Activated T-cell treated with anti-CD3 and anti-CD28 coated beads, Interleukin-2, amount 50 U/mL, for 1 hour (primary cell): ENCODE results near the gene GIGYF1.
"Not testable (repeated sequence)": the region's sequence is repeated elsewhere in the genome, so short reads cannot be mapped to it uniquely, and the experiment has no call there.

ENCODE experiments used
- DNase-seq: peaks from one replicate; pipeline ENCODE4 v3.0.0-alpha.2; 2020

GIGYF1 gene

GRCh38 chr7:100694098-100694745 is at the start of gene GIGYF1:
GIGYF1 (minus strand) TSS chr7:100694250; CDS start chr7:100688238, 6,012 bp downstream.
- peak; percentile 77 for DNase-seq

- DNase-seq, result no peak
These were observed 45.9 kb upstream of the GIGYF1 start for GRCh38 chr7:100739934-100740333.

GRCh38 chr7:100736671-100737070 is 42.6 kb upstream of the GIGYF1 start:
- no peak for DNase-seq

- no peak for DNase-seq
These were observed 41.7 kb upstream of the GIGYF1 start for GRCh38 chr7:100735730-100736129.

- no peak for DNase-seq
These were observed 38.0 kb upstream of the GIGYF1 start for GRCh38 chr7:100731937-100732636.

- no peak for DNase-seq
These were observed 36.2 kb upstream of the GIGYF1 start for GRCh38 chr7:100730136-100730800.

- no peak for DNase-seq
These were observed 34.1 kb upstream of the GIGYF1 start for GRCh38 chr7:100728196-100728595.

- DNase-seq, result no peak
These were observed 33.1 kb upstream of the GIGYF1 start for GRCh38 chr7:100726996-100727761.

- DNase-seq, result not testable (repeated sequence)
These were observed 30.3 kb upstream of the GIGYF1 start for GRCh38 chr7:100724364-100724763.

- no peak for DNase-seq
These were observed 29.8 kb upstream of the GIGYF1 start for GRCh38 chr7:100723732-100724275.

- no peak for DNase-seq
These were observed 28.6 kb upstream of the GIGYF1 start for GRCh38 chr7:100722480-100723212.

GRCh38 chr7:100721505-100721812 is 27.4 kb upstream of the GIGYF1 start:
- no peak for DNase-seq

- DNase-seq, result no peak
These were observed 26.8 kb upstream of the GIGYF1 start for GRCh38 chr7:100720671-100721504.

- DNase-seq, result no peak
These were observed 26.2 kb upstream of the GIGYF1 start, which contains the start of gene EPO for GRCh38 chr7:100720279-100720670. EPO (plus strand) TSS chr7:100720468; CDS start chr7:100720981, 513 bp downstream.

- DNase-seq, result no peak
These were observed 25.7 kb upstream of the GIGYF1 start for GRCh38 chr7:100719523-100720278.

- not testable (repeated sequence) for DNase-seq
These were observed 23.0 kb upstream of the GIGYF1 start for GRCh38 chr7:100717073-100717472.

GRCh38 chr7:100714725-100715124 is 20.7 kb upstream of the GIGYF1 start:
- no peak for DNase-seq

GRCh38 chr7:100711369-100711768 is 17.3 kb upstream of the GIGYF1 start:
- no peak for DNase-seq

GRCh38 chr7:100710452-100710851 is 16.4 kb upstream of the GIGYF1 start:
- no peak for DNase-seq

- DNase-seq, result no peak
These were observed 14.3 kb upstream of the GIGYF1 start for GRCh38 chr7:100708395-100708794.
